Daoy (cell line): Measurements from ENCODE around the gene ISG20L2. TPM values are rescaled to one million over a fixed set of nuclear protein-coding genes. Genes with fewer than 3 reads are reported as not detected.

Experiments
- DNase-seq: peaks from one replicate; pipeline ENCODE4 v3.0.0-alpha.2; 2015; ENCODE audit warnings: low read depth
- total RNA-seq: library from RNA; depleted of rRNA; stranded (reverse); fragments of >200 nt; shearing (Covaris generic); gene quantifications from 2 replicates; pipeline ENCODE4 v1.2.3, GENCODE V29; 2014

The ISG20L2 gene
- total RNA-seq, 1 experiment from 2014 or later, result 31.7 TPM

GRCh38 chr1:156707417-156708217 lies 20.9 kb downstream of the ISG20L2 start:
- DNase-seq, result peak; percentile 62

GRCh38 chr1:156706657-156707416 lies 21.7 kb downstream of the ISG20L2 start:
- no peak for DNase-seq

GRCh38 chr1:156705918-156706656 lies 22.5 kb downstream of the ISG20L2 start:
- peak; percentile 74 for DNase-seq

- peak; percentile 59 for DNase-seq
Observed at GRCh38 chr1:156705321-156705917, 23.1 kb downstream of the ISG20L2 start, which contains the start of gene CRABP2. CRABP2 (minus strand) TSS chr1:156705583; CDS start chr1:156705446, 137 bp downstream.

GRCh38 chr1:156704930-156705320 lies 23.6 kb downstream of the ISG20L2 start:
- DNase-seq, result peak; percentile 89

- DNase-seq, result no peak
Observed at GRCh38 chr1:156704166-156704711, 24.3 kb downstream of the ISG20L2 start.

- DNase-seq, result no peak
Observed at GRCh38 chr1:156703741-156704140, 24.8 kb downstream of the ISG20L2 start.

GRCh38 chr1:156703336-156703735 lies 25.2 kb downstream of the ISG20L2 start:
- no peak for DNase-seq

GRCh38 chr1:156700736-156701531 lies 27.6 kb downstream of the ISG20L2 start:
- DNase-seq, result no peak

GRCh38 chr1:156698995-156699394 lies 29.6 kb downstream of the ISG20L2 start:
- no peak for DNase-seq

GRCh38 chr1:156697481-156697880 lies 31.1 kb downstream of the ISG20L2 start:
- DNase-seq, result no peak

- DNase-seq, result no peak
Observed at GRCh38 chr1:156696755-156697154, 31.8 kb downstream of the ISG20L2 start.

- no peak for DNase-seq
Observed at GRCh38 chr1:156694690-156694962, 33.9 kb downstream of the ISG20L2 start.

GRCh38 chr1:156693848-156694689 lies 34.5 kb downstream of the ISG20L2 start:
- peak; percentile 46 for DNase-seq

GRCh38 chr1:156692925-156693847 lies 35.4 kb downstream of the ISG20L2 start:
- no peak for DNase-seq

- DNase-seq, result no peak
Observed at GRCh38 chr1:156692441-156692924, 36.1 kb downstream of the ISG20L2 start.

GRCh38 chr1:156691665-156692440 lies 36.7 kb downstream of the ISG20L2 start:
- DNase-seq, result peak; percentile 77

- no peak for DNase-seq
Observed at GRCh38 chr1:156691191-156691590, 37.4 kb downstream of the ISG20L2 start.
